ENCODE measurements around the gene GAL3ST3.

Gene GAL3ST3

GRCh38 chr11:66069715-66070603 lies 21.0 kb upstream of the GAL3ST3 start, which contains the start of gene PACS1:
PACS1 (plus strand) TSS chr11:66070272; CDS start chr11:66070487, 215 bp downstream.
- DNase-seq = peak; percentile 73

- DNase-seq = peak; percentile 36
Observed at GRCh38 chr11:66068923-66069714, 20.2 kb upstream of the GAL3ST3 start.

- peak; percentile 74 for DNase-seq
Observed at GRCh38 chr11:66068154-66068821, 19.3 kb upstream of the GAL3ST3 start.

DNA sequence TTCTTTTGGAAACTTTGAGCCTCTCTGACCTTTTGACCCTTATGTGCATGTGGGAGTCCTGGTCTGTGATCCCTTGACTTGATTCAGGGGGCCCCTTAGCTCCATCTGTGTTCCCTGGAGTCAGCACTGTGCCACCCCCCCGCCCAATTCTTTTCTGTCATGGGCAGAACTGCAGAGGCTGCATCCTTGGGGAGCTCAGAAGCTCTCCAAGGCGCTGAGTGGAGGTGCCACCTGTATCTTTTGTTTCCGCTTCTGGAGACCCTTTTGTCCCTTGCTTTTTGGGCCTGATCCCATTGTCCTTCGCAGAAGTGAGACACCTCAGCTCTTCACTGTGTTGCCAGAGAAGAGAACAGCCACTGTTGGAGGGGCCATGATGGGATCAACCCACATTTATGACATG lies 18.7 kb upstream of the GAL3ST3 start:
- DNase-seq = no peak

DNA sequence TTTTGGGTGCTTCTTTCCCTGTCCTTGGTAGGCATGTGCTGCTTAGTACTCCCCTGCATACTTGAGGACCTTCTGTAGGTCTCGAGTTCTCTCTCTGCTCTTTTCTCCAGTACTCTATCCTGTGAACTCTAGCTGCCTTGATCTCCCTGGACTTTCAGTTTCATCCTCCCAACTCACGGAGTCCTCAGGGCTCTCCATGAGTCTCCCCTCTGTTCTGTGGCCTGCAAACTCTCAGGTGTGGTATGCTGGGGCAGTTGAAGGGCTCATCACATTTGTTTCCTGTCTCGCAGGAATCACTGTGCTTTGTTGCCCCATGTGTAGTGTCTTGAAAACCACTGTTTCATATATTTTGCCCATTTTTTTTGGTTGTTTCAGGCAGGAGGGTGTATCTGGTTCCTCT lies 17.8 kb upstream of the GAL3ST3 start:
- no peak for DNase-seq

DNA sequence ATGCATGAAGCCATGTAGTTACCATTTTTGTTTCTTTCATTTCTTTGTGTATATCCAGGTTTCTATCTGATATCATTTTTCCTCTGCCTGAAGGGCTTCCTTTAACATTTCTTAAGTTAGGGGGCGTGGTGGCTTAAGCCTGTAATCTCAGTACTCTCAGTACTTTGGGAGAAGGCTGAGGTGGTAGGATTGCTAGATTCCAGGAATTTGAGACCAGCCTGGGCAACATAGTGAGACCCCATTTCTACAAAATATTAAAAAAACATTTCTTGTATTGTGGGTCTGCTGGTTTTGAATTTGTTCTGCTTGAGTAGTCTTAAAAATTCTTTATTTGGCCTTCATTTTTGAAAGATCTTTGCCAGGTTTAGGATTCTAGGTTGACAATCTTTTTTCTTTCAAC lies 15.6 kb upstream of the GAL3ST3 start:
- DNase-seq = no peak

GRCh38 chr11:66063900-66064299 lies 14.9 kb upstream of the GAL3ST3 start:
- DNase-seq = no peak

DNA sequence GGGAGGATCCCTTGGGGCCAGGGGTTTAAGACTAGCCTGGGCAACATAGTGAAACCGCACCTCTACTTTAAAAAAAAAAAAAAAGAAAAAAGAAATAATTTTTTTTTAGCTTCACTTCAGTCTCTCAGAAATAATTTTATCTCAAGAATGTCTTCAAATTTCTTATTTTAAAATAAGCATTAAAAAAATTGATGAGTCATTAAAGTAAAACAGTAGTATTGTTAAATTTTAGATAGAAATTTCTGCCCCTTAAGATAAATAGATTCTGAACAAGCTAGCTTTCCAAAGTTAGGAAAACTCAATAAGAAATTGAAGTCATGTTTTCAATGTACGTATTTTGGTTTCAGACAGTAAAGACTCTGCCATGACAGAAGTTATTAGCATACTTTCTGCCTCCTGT lies 13.4 kb upstream of the GAL3ST3 start:
- DNase-seq = no peak

DNA sequence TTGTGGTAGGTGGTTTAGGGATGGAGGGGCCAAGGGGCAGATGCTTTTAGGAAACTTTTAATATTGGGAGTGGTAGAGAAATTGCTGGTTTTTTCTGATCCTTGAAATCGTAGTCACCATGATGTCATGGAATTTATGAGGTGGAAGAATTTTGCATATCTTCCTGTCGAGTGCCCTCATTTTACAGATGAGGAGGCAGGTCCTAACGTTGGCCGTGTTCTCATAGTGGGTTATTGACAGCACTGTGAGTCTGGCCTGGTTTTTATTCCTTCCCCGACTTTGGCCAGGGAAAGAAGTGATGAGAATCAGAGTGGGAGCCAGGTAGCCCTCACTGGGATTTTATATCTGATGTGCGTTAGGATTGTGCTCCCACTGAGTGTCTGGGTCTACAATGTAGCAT lies 12.3 kb upstream of the GAL3ST3 start:
- no peak for DNase-seq

DNA sequence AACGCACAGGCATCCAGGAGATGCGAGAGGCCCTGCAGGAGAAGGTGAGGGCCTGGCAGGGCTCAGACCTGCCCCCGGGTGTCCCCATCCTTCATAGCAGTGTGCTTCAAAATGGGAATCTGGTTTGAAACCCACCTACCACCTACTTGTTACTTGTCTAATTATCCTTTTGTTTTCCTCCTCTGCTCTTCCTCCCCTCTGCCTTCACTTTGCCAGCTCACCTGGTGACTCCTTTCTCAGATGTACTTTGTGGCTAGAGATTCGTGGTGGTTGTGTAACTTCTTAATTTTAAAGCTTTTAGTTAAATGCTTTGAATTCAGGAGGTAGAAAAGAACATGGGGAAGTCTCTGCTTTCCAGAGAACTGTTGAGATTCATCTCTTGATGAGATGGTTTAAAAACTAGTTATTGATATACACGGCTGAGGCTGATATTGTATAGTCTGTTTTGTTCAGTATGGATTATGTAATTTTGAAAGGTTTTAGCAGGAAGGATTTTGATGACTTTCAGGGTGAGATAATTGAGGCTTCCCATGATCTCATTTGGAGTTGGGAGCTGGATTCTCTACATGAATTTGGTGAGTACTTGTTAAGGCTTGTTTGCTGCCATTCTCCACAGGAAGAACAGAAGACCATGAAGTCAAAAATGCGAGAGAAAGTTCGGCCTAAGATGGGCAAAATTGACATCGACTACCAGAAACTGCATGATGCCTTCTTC lies 11.2 kb upstream of the GAL3ST3 start:
- no peak for DNase-seq

DNA sequence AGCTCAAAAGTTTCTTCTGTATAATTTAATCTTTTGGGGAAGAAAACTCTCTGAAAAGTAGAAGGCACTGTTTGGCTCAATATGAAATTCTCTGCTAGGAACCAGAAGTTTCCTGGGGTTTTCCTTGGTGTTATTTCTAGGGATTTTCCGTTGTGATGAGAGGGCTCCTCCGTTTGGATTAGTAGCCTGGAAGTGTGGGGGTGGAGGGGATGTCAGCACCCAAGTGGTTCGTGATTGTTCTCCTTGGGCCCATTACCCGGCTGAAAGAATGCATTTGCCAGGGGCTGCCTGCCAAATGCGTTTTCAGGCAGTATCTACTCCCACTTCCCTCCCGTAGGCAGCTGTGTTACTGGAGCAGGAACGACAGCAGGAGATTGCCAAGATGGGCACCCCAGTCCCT lies 7.5 kb upstream of the GAL3ST3 start:
- DNase-seq = no peak

GRCh38 chr11:66055021-66055420 lies 6.1 kb upstream of the GAL3ST3 start:
- no peak for DNase-seq

DNA sequence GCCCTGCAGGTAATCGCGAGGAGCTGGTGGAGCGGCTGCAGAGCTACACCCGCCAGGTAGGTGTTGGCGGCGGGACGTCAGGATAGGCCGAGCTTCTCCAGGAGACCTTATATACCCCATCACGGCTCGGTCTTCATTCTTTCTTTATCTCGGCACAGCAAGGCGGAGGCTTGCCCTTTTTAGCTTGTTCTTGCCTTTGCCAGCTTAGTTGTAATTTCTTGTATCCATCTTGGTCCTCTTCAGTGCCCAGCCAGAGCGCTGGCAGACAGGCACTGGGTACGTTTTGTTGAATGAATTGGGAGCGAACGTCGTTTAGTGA lies 3.7 kb upstream of the GAL3ST3 start:
- no peak for DNase-seq

DNA sequence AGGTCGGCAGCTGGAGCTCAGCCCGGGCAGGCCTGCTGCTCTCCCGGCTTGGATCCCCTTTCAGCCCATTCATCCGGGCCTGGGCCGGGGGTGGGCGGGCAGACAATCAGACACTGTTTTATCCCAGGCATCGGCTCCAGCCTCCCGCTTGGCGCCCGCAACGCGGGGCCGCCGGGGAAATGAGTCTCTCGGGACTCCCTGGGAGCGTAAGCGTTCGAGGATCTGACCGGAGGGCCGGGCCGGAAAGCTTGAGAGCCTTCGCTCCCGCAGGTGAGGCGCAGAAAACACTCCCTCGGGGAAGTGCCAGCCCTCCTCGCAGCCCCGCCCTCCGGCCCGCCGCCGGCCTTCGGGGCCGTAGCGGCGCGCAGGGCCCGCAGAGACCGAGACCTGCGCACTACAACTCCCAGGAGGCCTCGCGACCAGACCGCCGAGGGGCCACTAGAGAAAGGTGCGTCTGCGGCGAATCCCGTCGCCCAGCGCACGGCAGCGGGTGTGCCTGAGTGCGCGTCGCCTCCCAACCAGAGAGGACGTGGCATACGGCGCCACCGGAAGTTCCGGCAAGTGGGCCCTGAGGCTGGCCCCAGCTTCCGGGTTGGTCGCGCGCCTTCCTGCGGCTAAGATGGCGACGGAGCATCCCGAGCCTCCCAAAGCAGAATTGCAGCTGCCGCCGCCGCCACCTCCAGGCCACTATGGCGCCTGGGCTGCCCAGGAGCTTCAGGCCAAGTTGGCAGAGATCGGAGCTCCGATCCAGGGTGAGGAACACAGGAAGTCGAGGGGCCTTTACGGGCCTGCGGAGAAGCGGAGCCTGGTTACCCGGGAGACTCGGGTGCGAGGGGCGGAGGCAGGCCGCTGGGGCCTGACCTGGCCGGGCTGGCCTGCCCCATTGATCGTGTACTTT lies 3.1 kb upstream of the GAL3ST3 start, which contains the start of gene SF3B2:
TSS of gene SF3B2 (plus strand) at position 599 of the 898 bp plus-strand sequence. CDS start at position 620, 21 bp downstream.
- DNase-seq = peak; percentile 95

DNA sequence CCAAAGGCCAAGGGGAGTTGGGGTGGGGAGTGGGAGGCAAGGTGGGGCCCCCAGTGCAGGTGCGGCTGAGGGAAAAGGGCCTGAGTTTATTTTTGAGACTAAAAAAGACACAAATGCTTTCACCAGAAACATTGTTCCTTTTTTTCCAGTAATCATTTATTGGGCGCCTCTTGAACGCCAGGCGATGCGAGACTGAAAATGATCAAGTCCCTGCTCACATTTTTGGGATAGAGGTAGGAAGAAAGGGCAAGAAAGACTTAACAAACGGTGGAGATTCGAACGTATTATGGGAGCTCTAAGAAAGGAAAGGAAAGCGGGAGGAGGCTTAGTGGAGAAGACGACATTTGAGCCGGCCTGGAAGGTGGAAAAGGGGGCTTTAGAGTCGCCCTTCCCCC lies 2.4 kb upstream of the GAL3ST3 start:
- no peak for DNase-seq

- DNase-seq = no peak
Observed at GRCh38 chr11:66050581-66051231, 1.7 kb upstream of the GAL3ST3 start.

DNA sequence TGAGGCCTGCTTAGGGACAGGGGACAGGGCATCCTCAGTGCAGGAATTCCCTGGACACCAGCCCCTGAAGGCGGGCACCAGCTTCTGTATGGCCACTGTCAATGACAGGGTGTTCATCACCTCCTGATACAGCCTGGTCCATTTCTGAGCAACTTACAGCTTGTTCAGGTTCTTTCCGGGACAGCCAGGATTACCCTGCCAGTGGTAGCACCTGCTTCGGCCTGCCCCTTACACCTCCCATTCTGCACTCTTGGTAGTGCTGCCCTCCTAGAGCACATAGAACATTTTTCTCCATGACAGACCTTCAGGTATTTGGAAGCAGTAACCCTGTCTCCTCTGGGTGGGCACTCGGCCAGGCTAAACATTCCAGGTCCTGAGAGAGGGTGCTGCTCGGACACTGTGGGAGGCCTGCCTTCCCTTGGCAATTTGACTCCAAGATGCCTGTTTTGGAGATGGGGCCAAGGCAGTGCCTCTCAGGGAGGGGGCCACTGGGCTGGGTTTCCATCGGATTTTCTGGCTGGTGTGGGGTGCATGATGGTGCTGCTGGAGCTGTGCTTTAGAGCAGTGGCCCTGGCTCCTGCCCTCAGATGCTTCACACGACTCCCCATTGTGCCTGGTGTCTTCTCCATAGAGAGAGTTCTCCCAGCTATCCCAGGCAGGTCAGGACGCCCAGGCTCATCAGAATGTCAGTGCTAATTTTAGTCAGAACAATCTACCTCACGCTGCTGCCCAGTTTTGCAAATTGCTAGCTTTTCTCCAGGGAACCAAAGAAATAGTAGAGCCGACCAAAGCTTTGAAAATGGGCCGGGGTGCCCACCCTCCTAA lies 1.2 kb downstream of the GAL3ST3 start:
- no peak for DNase-seq

DNA sequence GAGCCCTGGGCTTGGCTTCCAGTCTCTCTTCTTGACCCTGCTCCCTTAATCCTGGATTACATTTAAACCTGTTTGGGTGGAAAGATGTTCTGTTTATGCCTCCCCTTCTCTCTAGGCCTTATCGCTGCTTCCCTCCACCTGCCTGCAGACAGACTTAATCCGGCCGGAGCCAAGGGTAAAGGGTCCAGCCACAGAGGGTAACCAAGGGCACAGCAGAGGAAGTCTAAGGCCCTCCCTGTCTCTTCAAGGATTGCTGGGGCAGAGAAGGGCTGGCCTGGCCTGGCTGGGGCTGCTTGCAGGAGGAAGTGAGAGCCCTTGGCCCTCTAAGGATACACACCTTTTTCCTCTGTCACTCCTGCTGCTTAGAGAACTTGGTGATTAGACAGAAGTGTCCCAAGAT lies 2.1 kb downstream of the GAL3ST3 start:
- no peak for DNase-seq

GRCh38 chr11:66045177-66045639 lies 3.8 kb downstream of the GAL3ST3 start:
- DNase-seq = peak; percentile 83

- no peak for DNase-seq
Observed at GRCh38 chr11:66044757-66045156, 4.2 kb downstream of the GAL3ST3 start.

Data from stimulated activated CD4-positive, alpha-beta T cell treated with anti-CD3 and anti-CD28 coated beads, Interleukin-4, amount 100 ng/mL, for 1 hour (primary cell).